Measurements from ENCODE around the gene NUCKS1.

DNA sequence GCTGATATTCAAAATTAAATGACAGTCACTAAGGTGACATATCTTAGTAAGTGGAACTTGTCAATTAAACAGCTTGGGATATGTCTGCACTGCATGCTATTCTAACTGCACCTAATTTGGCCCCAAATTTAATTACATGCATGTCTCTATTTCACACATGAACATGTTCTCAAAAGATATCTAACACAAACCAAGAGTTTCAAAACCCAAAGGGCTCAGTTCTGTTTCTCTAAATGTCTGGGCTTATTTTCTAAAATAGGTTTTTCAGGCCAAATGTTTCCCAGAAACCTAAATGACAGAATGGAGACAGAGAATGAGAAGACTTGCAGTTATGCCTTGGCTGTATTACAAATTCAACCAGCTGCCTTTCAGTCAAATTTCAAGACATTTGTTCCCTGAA, 14.0 kb upstream of the NUCKS1 start:
- TF ChIP-seq, protein P1, sequence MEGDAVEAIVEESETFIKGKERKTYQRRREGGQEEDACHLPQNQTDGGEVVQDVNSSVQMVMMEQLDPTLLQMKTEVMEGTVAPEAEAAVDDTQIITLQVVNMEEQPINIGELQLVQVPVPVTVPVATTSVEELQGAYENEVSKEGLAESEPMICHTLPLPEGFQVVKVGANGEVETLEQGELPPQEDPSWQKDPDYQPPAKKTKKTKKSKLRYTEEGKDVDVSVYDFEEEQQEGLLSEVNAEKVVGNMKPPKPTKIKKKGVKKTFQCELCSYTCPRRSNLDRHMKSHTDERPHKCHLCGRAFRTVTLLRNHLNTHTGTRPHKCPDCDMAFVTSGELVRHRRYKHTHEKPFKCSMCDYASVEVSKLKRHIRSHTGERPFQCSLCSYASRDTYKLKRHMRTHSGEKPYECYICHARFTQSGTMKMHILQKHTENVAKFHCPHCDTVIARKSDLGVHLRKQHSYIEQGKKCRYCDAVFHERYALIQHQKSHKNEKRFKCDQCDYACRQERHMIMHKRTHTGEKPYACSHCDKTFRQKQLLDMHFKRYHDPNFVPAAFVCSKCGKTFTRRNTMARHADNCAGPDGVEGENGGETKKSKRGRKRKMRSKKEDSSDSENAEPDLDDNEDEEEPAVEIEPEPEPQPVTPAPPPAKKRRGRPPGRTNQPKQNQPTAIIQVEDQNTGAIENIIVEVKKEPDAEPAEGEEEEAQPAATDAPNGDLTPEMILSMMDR (conservative IDR thresholded peaks at IDR 0.05; ENCODE audit: low read length) = no peak
- no peak for TF ChIP-seq EZH2phosphoT487 (IDR thresholded peaks at IDR 0.05; ENCODE audit: borderline replicate concordance)
